GM19238 (cell line): ENCODE measurements around the gene IFIH1.

Source experiments
- DNase-seq: peaks from one replicate; pipeline ENCODE4 v3.0.0; 2011; ENCODE audit warnings: low spot score; ENCODE audit not compliant: insufficient read length

The IFIH1 gene

GRCh38 chr2:162217598-162217997 is 100.9 kb downstream of the IFIH1 start:
- no peak for DNase-seq
